ENCODE results near the gene ZW10. TPM values are rescaled to one million over a fixed set of nuclear protein-coding genes. Genes with fewer than 3 reads are reported as not detected.
A peak's percentile ranks its signal among the peaks of the same experiment; 100 is the strongest.

ZW10 gene
- polyA plus RNA-seq, 1 donor from 2014 or later = 20.8 TPM

DNA sequence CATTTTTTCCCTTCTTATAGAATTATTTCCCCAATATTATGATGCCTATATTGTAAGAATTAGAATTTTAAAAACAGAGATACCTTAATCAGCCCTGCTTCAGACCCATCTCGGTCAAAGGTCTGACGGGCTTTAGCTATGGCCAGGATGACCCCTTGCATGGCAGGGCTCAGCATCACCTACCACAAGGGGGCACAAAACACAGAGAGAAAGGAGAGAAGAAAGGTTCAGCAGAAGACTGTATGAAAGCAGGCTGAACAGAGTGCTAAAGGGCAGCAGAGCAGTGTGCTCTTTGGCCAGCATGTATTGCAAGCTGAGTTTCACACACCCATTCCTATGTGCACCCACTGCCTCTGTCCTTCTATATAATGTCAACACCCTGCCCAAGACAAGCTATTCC, 32.9 kb upstream of the ZW10 start:
- Histone ChIP-seq H3K4me3 (ENCODE audit: low read length) (no peak overlapping the region), H3K27ac (ENCODE audit: low read length) (no peak overlapping the region), H3K27me3 (ENCODE audit: insufficient read depth, low read depth, low read length) (no peaks in the 10 kb centered on the region), H3K4me2 (ENCODE audit: low read length) (no peak overlapping the region), H2AFZ (ENCODE audit: low read depth, low read length) (no peak overlapping the region), H3K9ac (ENCODE audit: low read length) (no peak overlapping the region), H3K9me3 (ENCODE audit: low read length) (no peaks in the 10 kb centered on the region), H3K79me2 (replicated peaks; ENCODE audit: insufficient read depth, low read length) (no peaks in the 10 kb centered on the region), H3K36me3 (ENCODE audit: insufficient read depth, low read length) (no peaks in the 10 kb centered on the region), H4K20me1 (ENCODE audit: insufficient read depth) (no peaks in the 10 kb centered on the region), H3F3A (ENCODE audit: insufficient read depth, low read length, poor library complexity, severe bottlenecking) (no peaks in the 10 kb centered on the region), H3K9me2 (ENCODE audit: insufficient read depth, low read length) (no peaks in the 10 kb centered on the region)
- TF ChIP-seq, protein P1, sequence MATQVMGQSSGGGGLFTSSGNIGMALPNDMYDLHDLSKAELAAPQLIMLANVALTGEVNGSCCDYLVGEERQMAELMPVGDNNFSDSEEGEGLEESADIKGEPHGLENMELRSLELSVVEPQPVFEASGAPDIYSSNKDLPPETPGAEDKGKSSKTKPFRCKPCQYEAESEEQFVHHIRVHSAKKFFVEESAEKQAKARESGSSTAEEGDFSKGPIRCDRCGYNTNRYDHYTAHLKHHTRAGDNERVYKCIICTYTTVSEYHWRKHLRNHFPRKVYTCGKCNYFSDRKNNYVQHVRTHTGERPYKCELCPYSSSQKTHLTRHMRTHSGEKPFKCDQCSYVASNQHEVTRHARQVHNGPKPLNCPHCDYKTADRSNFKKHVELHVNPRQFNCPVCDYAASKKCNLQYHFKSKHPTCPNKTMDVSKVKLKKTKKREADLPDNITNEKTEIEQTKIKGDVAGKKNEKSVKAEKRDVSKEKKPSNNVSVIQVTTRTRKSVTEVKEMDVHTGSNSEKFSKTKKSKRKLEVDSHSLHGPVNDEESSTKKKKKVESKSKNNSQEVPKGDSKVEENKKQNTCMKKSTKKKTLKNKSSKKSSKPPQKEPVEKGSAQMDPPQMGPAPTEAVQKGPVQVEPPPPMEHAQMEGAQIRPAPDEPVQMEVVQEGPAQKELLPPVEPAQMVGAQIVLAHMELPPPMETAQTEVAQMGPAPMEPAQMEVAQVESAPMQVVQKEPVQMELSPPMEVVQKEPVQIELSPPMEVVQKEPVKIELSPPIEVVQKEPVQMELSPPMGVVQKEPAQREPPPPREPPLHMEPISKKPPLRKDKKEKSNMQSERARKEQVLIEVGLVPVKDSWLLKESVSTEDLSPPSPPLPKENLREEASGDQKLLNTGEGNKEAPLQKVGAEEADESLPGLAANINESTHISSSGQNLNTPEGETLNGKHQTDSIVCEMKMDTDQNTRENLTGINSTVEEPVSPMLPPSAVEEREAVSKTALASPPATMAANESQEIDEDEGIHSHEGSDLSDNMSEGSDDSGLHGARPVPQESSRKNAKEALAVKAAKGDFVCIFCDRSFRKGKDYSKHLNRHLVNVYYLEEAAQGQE (IDR thresholded peaks at IDR 0.05; ENCODE audit: borderline replicate concordance) = no peak
- no peak for TF ChIP-seq POLR2AphosphoS5 (IDR thresholded peaks at IDR 0.05)
- no peak for TF ChIP-seq TAF1 (IDR thresholded peaks at IDR 0.05; ENCODE audit: low read depth)
- TF ChIP-seq, protein P2, sequence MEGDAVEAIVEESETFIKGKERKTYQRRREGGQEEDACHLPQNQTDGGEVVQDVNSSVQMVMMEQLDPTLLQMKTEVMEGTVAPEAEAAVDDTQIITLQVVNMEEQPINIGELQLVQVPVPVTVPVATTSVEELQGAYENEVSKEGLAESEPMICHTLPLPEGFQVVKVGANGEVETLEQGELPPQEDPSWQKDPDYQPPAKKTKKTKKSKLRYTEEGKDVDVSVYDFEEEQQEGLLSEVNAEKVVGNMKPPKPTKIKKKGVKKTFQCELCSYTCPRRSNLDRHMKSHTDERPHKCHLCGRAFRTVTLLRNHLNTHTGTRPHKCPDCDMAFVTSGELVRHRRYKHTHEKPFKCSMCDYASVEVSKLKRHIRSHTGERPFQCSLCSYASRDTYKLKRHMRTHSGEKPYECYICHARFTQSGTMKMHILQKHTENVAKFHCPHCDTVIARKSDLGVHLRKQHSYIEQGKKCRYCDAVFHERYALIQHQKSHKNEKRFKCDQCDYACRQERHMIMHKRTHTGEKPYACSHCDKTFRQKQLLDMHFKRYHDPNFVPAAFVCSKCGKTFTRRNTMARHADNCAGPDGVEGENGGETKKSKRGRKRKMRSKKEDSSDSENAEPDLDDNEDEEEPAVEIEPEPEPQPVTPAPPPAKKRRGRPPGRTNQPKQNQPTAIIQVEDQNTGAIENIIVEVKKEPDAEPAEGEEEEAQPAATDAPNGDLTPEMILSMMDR (IDR thresholded peaks at IDR 0.05; ENCODE audit: poor library complexity, severe bottlenecking) = peak; percentile 15
- no peak for TF ChIP-seq EZH2 (IDR thresholded peaks at IDR 0.05; ENCODE audit: borderline replicate concordance, insufficient read depth, low read length, poor library complexity, severe bottlenecking)
- no peak for TF ChIP-seq EP300 (conservative IDR thresholded peaks at IDR 0.05; ENCODE audit: poor library complexity, severe bottlenecking)
- TF ChIP-seq RAD21 (conservative IDR thresholded peaks at IDR 0.05) = no peak
- peak; percentile 29 for TF ChIP-seq SMC3 (conservative IDR thresholded peaks at IDR 0.05; ENCODE audit: poor library complexity)
- no peak for TF ChIP-seq MXI1 (conservative IDR thresholded peaks at IDR 0.05; ENCODE audit: poor library complexity, severe bottlenecking)

DNA sequence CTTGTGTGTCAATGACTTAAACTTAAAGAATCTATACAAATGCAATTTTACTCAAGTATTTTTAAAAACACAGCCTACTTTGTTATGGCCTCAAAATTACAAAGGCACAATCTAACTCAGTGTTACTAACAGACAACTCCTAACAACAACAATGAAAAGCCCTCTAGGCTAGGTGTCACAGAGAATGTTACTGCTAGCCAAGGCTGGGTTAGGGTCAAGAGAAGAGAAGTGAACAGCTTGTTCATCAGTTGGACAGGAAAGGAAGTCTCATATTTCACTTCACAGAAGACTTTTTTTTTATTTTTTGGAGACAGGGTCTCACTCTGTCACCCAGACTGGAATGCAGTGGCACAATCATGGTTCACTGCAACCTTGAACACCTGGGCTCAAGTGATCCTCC, 32.1 kb upstream of the ZW10 start:
- H3K36me3 ChIP-seq (ENCODE audit: insufficient read depth, low read length) = no peaks in the 10 kb centered on the region
- TF ChIP-seq, protein P2 (IDR thresholded peaks at IDR 0.05; ENCODE audit: poor library complexity, severe bottlenecking) = no peak
- TF ChIP-seq RAD21 (conservative IDR thresholded peaks at IDR 0.05) = no peak
- no peak for TF ChIP-seq POLR2AphosphoS5 (IDR thresholded peaks at IDR 0.05)
- TF ChIP-seq MXI1 (conservative IDR thresholded peaks at IDR 0.05; ENCODE audit: poor library complexity, severe bottlenecking) = no peak
- no peak for TF ChIP-seq EZH2 (IDR thresholded peaks at IDR 0.05; ENCODE audit: borderline replicate concordance, insufficient read depth, low read length, poor library complexity, severe bottlenecking)
- TF ChIP-seq, protein P1 (IDR thresholded peaks at IDR 0.05; ENCODE audit: borderline replicate concordance) = no peak
- TF ChIP-seq EP300 (conservative IDR thresholded peaks at IDR 0.05; ENCODE audit: poor library complexity, severe bottlenecking) = no peak
- TF ChIP-seq TAF1 (IDR thresholded peaks at IDR 0.05; ENCODE audit: low read depth) = no peak

More for the DNA sequence above, 32.1 kb upstream of the ZW10 start:
- Histone ChIP-seq H3K4me2 (ENCODE audit: low read length) (no peak overlapping the region), H3K9me3 (ENCODE audit: low read length) (no peaks in the 10 kb centered on the region), H3K9ac (ENCODE audit: low read length) (no peak overlapping the region), H3K9me2 (ENCODE audit: insufficient read depth, low read length) (no peaks in the 10 kb centered on the region), H3K27me3 (ENCODE audit: insufficient read depth, low read depth, low read length) (no peaks in the 10 kb centered on the region), H3K27ac (ENCODE audit: low read length) (no peak overlapping the region), H3K79me2 (replicated peaks; ENCODE audit: insufficient read depth, low read length) (no peaks in the 10 kb centered on the region), H4K20me1 (ENCODE audit: insufficient read depth) (no peaks in the 10 kb centered on the region), H3F3A (ENCODE audit: insufficient read depth, low read length, poor library complexity, severe bottlenecking) (no peaks in the 10 kb centered on the region), H3K4me3 (ENCODE audit: low read length) (no peak overlapping the region), H2AFZ (ENCODE audit: low read depth, low read length) (no peak overlapping the region)
